Upper lobe of left lung (tissue), 4 donors: ENCODE measurements around the gene IRF3.

ENCODE experiments used
- CTCF ChIP-seq, 6 experiments: fragments of 450-650 bp in 4 of 6; fragments of 200-600 bp in 2 of 6; sonication (generic) in 2 of 6; IDR thresholded peaks; one replicate each; pipeline ENCODE4 v1.5.1; 2016 to 2019; ENCODE audit warnings: antibody characterized with exemption in 6 of 6
- POLR2A ChIP-seq, 4 donors: fragments of 450-650 bp; IDR thresholded peaks; one replicate each; pipeline ENCODE4 v1.5.1; 2016 to 2017; ENCODE audit warnings: antibody characterized with exemption in 4 of 4, mild to moderate bottlenecking in 2 of 4
- POLR2AphosphoS5 ChIP-seq, 2 donors: sonication (generic); formaldehyde crosslinking; IDR thresholded peaks; one replicate each; pipeline ENCODE4 v1.5.1; 2017; ENCODE audit warnings: antibody characterized with exemption in 2 of 2

- TF ChIP-seq POLR2A (IDR thresholded peaks at IDR 0.05) (no peak), CTCF (IDR thresholded peaks at IDR 0.05) (no peak), POLR2AphosphoS5 (IDR thresholded peaks at IDR 0.05) (no peak)
Measured at GRCh38 chr19:49704888-49705642, 39.4 kb upstream of the IRF3 start.
